Measurements from ENCODE around the gene CERS4. TPM values are rescaled to one million over a fixed set of nuclear protein-coding genes. Genes with fewer than 3 reads are reported as not detected.
"Not testable (repeated sequence)": the region's sequence is repeated elsewhere in the genome, so short reads cannot be mapped to it uniquely, and the experiment has no call there.

The CERS4 gene
- 49.8 TPM for total RNA-seq

GRCh38 chr19:8208922-8209461, at the start of gene CERS4:
Gene CERS4, plus strand, starts transcription at chr19:8209370. Its CDS starts 41,707 bp downstream, at chr19:8251077.
- peak; percentile 76 for DNase-seq (ENCODE audit: low spot score)

GRCh38 chr19:8161135-8161646, 48.0 kb upstream of the CERS4 start:
- no peak for DNase-seq (ENCODE audit: low spot score)

GRCh38 chr19:8163759-8164158, 45.4 kb upstream of the CERS4 start:
- no peak for DNase-seq (ENCODE audit: low spot score)

- DNase-seq (ENCODE audit: low spot score): no peak
These were observed 41.2 kb upstream of the CERS4 start for GRCh38 chr19:8167985-8168384.

GRCh38 chr19:8168537-8168936, 40.6 kb upstream of the CERS4 start:
- no peak for DNase-seq (ENCODE audit: low spot score)

- no peak for DNase-seq (ENCODE audit: low spot score)
These were observed 34.5 kb upstream of the CERS4 start for GRCh38 chr19:8174706-8175105.

GRCh38 chr19:8180018-8180417, 29.2 kb upstream of the CERS4 start:
- DNase-seq (ENCODE audit: low spot score): no peak

GRCh38 chr19:8184274-8184673, 24.9 kb upstream of the CERS4 start:
- DNase-seq (ENCODE audit: low spot score): no peak

- DNase-seq (ENCODE audit: low spot score): no peak
These were observed 23.7 kb upstream of the CERS4 start for GRCh38 chr19:8185343-8186068.

GRCh38 chr19:8192221-8192820, 16.8 kb upstream of the CERS4 start:
- DNase-seq (ENCODE audit: low spot score): no peak

- peak; percentile 50 for DNase-seq (ENCODE audit: low spot score)
These were observed 14.5 kb upstream of the CERS4 start for GRCh38 chr19:8194528-8195267.

GRCh38 chr19:8196271-8196927, 12.8 kb upstream of the CERS4 start:
- DNase-seq (ENCODE audit: low spot score): no peak

- DNase-seq (ENCODE audit: low spot score): not testable (repeated sequence)
These were observed 5.7 kb upstream of the CERS4 start for GRCh38 chr19:8203288-8204120.

GRCh38 chr19:8204961-8205360, 4.2 kb upstream of the CERS4 start:
- DNase-seq (ENCODE audit: low spot score): no peak

- DNase-seq (ENCODE audit: low spot score): no peak
These were observed 2.8 kb upstream of the CERS4 start for GRCh38 chr19:8206147-8207087.

- not testable (repeated sequence) for DNase-seq (ENCODE audit: low spot score)
These were observed 1.8 kb upstream of the CERS4 start for GRCh38 chr19:8207326-8207725.

- DNase-seq (ENCODE audit: low spot score): no peak
These were observed 850 bp upstream of the CERS4 start for GRCh38 chr19:8208119-8208921.

- DNase-seq (ENCODE audit: low spot score): peak; percentile 56
These were observed 550 bp downstream of the CERS4 start for GRCh38 chr19:8209462-8210378.

Measured in ureter (tissue), 1 donor.